Stimulated activated CD4-positive, alpha-beta T cell treated with anti-CD3 and anti-CD28 coated beads, Interleukin-12 subunit alpha, Interleukin-12 subunit beta, amount 100 ng/mL, for 48 hours (primary cell): Measurements from ENCODE around the gene ERFE.

Source experiments
- DNase-seq, 3 donors: peaks; one replicate each; pipeline ENCODE4 v3.0.0-alpha.2; 2020; ENCODE audit warnings: low read depth in 2 of 3, low spot score in 1 of 3

The ERFE gene

DNA sequence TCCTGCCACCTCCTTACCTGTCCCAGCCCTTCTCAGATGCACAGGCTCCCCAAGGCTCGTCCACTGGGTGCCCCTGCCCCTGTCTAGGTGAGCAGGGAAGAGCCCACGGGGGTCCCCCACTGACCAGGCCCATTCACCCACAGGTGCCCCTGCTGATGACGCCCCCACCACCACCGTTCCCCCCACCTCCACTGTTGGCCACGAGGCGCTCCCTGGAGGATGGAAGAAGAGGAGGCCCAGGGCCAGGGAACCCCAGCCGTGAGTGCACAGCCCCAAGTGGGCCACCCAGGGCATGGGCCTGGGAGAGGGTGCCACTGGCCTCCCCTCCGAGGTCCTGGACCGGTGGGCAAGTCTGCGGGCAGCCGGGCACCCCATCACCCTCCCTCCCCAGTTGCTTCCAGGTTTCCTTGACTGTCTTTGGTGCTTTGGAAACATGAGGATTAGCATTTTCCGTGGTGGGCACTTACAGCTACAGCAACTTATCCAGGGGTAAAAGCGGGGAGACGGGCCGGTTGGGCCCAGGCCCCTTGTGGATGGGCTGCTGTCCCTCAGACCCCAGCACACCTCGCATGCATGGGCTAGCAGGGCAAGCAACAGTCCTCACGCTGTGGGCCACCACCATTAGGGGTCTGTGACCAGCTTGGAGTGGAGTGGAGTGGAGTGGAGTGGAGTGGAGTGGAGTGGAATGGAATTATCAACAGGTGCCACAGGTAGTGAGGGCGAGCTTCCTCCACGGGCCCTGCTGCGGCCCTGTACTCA lies 33.5 kb upstream of the ERFE start:
- no peak for DNase-seq

DNA sequence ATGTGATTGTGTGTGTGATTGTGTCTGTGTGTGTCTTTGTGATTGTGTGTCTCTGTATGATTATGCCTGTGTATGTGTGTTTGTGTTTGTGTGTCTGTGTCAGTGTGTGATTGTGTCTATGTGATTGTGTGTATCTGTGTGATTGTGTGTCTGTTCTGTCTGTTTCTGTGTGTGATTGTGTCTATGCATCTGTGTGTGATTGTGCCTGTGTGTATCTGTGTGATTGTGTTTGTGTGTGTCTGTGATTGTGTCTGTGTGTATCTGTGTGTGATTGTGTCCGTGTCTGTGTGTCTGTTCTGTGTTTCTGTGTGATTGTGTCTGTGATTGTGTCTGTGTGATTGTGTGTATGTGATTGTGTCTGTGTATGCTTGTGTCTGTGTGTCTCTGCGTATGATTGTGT lies 32.4 kb upstream of the ERFE start:
- DNase-seq: no peak

DNA sequence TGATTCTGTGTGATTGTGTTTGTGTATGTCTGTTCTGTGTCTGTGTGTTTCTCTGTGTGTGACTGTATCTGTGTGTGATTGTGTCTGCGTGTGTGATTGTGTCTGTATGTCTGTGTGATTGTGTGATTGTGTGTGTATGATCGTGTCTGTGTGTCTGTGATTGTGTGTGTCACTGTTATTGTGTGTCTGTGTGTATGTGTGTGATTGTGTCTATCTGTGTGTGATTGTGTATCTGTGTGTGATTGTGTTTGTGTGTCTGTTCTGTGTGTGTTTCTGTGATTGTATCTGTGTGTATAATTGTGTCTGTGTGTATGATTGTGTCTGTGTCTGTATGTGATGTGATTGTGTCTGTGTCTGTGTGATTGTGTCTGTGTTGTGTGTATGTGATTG lies 32.0 kb upstream of the ERFE start:
- no peak for DNase-seq

DNA sequence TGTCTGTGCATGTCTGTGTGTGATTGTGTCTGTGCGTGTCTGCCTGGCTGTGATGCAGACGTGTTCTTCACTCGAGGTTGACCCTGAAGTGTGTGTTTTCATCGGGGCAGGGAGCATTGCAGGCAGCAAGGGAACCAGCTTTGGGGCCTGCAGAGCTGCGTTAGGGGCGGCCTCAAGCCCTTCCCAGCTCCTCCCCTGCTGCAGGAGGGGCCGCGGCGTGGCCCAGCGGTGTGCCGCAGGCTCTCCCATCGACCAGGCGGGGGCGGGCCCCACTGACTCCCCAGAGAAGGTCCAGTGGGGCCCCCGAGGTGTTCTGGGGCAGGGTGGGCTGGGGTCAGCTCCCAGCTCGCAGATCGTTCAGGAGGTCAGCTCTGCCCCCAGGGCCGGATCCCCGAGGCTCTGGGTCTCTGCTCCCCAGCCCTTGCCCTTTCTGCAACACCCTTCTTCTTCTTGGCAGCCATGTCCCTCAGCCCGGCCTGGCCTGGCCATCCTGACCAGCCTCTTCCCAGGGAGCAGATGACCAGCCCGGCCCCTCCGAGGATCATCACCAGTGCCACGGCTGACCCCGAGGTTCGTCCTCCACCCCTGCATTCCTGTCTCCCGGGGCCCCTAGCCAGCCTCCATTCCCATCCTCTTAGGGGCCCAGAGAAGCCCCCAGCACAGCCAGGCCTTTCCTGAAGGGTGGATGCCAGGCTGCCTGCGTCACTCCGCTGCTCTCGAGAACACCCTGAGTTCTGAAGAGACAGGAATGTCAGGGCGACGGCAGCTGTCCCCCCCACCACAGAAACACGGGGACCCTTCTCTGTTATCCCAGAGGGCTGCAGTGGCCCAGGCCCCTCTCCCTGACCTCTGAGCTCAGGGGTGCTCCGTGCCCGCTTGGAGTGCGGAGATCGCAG lies 31.4 kb upstream of the ERFE start:
- DNase-seq: no peak

DNA sequence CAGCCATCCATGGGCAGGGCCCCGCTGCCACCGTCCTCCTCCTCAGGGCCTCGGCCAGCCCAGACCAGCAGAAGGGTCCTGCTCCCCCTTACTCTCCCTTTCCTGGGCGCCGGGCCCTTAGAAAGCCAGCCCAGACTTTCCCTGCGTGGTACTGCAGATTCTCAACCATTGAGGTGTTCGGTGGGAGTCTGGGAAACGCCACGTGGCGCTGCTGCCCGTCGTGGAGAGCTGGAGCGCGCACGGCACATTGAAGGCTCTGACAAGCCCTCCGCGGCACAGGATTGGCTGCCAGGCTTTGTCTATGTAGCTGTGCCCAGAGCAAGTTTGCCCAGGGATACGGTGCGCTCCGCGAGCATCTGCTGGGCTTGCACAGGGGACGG lies 30.7 kb upstream of the ERFE start:
- DNase-seq: no peak

DNA sequence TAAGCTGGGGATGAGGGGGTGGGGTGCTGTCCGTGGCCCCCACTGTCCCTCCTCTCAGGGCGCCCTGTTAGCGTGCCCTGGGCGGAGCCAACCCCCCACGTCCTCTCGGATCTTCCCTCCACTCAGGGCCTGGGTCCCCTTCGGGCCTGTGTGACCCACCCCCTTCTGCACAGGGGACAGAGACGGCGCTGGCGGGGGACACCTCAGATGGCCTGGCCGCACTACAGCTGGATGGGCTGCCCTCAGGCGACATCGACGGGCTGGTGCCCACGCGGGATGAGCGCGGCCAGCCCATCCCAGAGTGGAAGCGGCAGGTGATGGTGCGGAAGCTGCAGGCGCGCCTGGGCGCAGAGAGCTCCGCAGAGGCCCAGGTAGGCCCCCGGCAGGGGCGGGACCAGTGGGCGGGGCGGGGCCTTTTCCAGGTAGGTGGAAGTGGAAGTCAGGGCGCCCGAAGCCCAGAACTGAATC lies 30.2 kb upstream of the ERFE start:
- DNase-seq: no peak

DNA sequence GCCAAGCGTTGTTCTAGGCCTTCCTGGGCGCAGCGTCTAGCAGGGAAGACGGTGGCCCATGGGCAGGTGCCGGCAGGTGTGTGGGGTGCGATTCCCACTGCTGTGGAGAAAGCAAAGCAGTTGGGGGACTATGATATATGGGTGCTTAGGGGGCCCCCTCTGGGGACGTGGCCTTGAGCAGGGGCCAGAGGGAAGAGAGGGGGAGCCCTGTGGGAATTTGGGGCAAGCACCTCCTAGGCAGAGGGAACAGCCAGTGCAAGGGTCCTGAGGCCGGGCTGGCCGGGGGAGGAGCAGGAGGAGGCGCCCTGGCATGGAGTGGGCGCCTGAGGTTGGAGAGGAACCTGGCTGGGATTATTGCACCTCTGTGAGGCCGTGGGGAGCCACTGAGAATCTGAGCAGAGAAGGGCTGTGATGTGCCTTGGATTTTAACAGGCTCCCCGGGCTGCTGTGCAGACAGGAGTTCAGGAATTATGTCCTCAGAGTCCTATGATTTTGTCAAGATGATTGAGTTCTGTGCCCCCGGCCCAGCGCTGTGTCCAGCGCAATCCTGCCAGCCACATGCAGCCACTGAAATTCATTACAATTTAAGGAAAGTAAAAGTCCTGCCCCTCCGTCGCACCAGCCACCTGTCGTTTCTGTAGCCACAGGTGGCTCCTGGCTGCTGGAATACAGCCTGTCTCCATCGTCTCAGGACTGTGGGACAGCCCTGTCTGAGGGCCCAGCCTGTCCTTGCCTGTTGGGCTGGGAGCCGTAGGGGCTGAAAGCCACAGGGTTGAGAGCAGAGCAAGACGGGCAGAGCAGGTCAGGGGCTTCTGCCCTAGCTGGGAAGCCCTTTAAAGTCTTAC lies 29.4 kb upstream of the ERFE start:
- no peak for DNase-seq

DNA sequence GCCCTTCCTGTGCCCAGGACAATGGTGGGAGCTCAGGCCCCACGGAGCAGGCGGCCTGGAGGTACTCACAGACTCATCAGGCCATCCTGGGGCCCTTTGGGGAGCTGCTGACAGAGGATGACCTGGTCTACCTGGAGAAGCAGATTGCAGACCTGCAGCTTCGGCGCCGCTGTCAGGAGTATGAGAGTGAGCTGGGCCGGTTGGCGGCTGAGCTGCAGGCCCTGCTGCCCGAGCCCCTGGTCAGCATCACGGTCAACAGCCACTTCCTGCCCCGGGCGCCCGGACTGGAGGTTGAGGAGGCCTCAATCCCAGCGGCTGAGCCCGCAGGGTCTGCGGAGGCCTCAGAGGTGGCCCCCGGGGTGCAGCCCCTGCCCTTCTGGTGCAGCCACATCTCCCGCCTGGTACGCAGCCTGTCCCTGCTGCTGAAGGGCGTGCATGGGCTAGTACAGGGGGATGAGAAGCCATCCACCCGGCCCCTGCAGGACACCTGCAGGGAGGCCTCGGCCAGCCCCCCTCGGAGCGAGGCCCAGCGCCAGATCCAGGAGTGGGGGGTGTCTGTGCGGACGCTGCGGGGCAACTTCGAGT lies 28.6 kb upstream of the ERFE start:
- no peak for DNase-seq

DNA sequence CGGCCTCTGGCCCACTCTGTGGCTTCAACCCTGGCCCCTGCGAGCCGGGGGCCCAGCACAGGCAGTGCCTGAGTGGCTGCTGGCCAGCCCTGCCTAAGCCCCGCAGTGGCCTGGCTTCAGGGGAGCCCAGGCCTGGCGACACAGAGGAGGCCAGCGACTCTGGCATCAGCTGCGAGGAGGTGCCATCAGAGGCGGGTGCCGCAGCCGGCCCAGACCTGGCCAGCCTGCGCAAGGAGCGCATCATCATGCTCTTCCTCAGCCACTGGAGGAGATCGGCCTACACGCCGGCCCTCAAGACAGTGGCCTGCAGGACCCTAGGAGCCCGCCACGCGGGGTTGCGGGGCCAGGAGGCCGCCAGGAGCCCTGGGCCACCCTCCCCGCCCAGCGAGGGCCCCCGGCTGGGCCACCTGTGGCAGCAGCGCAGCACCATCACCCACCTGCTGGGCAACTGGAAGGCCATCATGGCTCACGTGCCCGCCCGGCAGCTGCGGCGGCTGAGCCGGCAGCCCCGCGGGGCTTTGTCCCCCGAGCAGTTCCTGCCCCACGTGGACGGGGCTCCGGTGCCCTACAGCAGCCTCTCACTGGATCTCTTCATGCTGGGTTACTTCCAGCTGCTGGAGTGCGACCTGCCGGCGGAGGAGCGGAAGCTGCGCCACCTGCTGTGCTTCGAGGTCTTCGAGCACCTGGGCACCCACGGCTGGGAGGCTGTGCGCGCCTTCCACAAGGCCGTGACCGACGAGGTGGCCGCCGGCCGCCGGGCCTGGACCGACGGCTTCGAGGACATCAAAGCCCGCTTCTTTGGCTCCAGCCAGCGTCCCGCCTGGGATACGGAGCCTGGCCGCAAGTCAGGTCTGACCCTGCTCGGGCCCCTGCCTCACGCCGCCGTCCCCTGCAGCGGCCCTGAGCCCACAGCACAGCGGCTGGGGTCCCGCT lies 27.8 kb upstream of the ERFE start:
- no peak for DNase-seq

DNA sequence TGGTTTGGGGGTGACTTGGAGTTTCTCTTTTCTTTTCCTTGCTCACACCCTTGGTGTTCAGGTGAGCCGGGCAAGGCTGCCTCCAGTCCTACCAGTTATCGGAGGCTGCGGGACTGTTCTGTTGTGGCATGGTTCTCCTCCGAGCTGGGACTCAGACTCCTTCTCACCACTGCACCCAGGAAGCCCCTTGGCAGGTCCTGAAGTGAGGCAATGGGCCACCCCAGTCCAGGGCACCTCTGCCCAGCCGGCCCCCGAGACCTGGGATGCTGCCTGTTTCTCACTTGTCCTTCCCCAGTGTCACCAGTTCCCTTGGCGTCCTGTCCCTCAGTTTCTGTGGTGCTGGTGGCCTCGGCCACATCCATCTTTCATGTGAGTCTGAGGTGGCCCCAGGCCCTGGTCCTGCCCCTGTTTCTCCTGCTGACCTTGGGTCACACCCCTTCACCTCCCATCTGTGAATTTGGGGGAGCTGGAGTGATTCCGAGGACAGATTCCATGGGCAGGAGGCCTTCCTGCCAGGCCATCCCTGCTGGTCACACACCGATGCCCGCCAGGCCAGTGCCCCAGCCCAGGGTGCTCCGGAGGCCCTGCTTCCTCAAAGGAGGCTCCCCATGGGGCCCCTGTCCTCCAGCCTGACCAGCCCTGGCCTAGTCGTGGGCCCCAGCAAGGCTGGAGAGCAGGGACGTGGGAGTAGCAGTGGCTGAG lies 26.9 kb upstream of the ERFE start:
- no peak for DNase-seq

DNA sequence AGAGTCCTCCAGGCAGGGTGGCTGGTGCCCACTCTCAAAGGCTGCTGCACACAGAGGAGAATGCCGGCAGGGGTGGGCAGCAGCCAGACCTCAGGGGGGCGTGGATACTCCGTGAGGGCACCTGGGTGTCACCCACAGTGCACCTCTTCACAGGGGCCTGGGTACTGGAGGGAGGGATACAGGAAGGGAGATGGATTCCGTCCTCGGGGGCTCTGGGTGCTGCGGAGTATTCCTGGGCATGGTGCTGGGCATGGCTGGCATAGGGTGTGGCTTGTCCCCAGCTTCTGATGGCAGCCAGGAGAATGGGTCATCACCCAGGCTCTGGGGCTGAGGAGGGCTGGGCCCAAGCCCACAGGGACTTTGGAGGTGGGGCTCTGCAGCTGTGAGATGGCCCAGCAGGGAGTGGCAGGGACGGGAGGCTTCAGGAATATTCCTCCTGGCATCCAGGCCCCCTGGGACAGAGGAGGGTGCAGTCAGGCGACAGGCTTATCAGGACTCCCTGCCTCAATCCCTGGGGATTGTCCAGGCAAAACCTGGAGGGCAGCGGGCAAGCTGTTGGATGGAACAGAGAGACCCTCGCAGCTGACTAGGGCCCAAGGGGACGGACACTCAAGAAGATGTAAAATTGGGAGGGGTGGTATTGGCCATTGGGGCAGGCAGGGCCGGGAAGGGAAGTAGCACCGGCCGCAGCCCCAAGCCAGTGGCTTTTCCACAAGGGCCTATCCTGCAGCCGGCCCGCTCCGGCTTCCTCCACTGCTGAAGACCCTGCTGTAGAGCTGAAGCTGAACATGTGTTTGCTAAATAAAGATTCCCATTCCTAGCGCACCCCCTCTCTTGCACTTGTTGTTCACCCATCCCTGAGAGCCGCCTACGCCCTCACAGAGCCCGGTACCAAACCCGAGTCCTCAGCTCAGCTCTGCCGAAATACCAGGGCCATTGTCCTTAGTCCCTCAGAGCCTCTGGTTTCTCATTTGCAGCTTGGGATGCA lies 26.0 kb upstream of the ERFE start:
- no peak for DNase-seq

DNA sequence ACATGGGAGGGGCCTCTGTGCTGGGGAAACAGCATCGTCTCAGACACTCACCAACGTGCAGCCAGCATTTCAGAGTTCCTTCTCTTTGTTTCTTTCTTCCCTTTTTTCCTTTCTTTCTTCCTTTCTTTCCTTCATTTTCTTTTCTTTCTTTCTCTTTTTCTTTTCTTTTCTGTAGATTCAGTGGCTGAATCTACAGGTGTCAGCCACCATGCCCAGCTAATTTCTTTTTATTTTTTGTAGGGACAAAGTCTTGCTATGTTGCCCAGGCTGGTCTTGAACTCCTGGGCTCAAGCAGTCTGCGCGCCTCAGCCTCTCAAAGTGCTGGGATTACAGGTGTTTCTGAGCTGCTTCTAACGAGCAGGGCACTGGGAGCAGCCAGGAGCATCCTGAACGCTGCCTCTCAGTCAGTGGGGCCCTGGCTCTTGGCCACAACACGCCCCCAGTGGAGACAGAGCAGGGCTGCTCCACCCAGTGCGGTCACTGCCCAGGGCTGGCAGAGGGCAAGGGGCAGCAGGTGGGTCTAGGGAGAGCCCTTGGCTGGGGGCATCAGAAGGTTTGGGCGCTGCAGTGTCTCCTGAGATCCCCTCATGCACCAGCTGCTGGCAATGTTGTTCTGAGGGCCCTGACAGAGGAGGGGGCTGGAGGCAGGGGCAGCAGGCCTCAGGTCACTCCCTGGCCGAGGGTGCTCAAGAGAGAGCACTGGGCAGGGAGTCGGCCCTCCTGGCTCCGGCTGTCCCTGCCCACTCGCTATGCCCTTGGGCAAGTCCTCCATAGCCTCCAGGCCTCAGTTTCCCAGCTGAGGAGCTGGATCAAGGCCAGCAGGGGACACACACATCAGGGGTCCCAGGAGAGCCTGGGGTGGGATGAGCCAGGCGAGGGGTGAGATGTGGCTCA lies 25.0 kb upstream of the ERFE start:
- DNase-seq: no peak

DNA sequence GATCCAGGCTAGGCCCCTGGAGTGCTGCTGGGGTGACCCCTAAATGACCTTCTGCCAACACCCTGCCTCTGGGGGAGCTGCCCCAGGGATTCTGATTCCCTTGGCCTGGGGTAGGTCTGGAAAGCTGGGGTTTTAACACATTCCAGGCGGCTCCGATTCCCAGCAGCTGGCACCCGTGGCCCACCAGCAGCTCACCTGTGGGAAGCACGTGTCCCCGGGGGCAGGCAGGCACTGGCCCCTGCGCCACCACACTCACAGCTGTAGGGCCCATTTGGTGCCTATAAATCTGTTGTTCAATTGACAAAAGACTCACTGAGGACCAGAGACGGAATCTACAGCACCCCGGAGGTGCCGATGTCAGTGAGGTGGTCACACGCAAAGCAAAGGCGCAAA lies 24.4 kb upstream of the ERFE start:
- no peak for DNase-seq

DNA sequence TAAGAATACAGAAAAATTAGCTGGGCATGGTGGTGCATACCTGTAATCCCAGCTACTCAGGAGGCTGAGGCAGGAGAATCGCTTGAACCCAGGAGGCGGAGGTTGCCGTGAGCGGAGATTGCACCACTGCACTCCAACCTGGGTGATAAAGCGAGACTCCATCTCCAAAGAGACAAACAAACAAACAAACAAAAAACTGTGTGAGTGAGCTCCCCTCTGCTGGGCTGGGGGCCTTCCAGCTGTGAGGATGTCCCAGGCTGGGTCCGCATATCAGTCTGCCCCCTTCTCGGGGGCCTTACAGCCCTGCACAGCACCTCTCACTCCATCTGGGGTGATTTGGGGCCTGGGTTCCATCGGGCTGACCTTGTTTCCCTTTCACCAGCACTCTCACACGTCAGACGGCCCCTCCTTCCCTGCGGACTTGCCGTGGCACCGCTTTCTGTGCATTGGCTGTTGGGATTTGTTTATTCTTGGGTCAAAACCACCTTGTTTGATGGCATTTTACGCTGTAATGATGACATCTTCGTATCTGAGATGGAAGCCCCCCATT lies 23.1 kb upstream of the ERFE start:
- no peak for DNase-seq

DNA sequence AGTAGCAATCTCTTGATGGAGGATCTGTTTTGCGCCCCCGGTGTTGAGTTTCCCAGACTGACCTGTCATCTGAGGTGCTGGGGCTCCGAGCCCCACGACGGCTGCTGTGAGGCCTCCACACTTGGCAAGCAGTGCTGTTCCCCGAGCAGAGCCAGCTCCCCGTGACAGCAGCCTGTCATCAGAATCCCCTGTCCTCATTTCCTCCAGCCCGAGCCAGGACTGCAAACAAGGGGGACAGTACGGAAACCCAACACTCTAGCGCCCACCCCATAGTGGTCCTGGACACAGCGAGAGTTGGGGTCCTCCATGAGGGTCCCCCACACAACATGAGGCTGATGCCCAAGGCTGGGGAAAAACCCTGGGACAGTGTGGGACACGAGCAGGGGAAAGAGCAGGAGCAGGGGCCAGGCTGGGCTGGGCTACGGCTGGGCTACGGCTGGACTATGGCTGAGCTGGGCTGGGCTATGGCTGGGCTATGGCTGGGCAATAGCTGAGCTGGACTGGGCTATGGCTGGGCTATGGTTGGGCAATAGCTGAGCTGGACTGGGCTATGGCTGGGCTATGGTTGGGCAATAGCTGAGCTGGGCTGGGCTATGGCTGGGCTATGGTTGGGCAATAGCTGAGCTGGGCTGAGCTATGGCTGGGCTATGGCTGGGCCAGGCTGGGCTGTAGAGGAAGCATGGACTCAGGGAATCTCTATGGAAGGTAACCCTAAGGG lies 21.8 kb upstream of the ERFE start:
- DNase-seq: no peak

DNA sequence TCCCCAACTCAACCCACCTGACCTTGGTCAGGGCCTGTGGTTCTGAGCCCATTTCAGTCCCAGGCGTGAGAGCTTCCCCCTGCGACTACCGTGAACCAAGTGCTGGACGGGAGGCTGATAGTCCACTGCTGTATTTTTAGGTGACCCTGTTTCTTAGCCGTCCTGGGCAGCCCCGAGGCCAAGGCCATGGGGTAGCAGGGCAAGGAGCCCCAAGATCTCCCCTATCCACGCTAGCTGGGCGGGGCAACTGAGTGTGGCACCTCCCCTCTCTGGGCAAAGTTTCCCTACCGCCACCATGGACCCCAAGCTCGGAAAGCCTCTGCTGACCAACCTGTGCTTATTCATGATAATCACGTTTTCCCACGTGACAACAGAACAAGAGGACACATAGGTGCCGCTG lies 20.9 kb upstream of the ERFE start:
- no peak for DNase-seq
